CD14-positive monocyte (primary cell): ENCODE results near the gene COL9A2. TPM values are rescaled to one million over a fixed set of nuclear protein-coding genes. Genes with fewer than 3 reads are reported as not detected.

ENCODE experiments used
- DNase-seq, 3 donors: peaks; one replicate each; pipeline ENCODE4 v3.0.0-alpha.2; 2011 to 2022
- H2AFZ ChIP-seq: 2 replicates; pipeline ENCODE4 v1.6.0; 2012; ENCODE audit warnings: mild to moderate bottlenecking, low read depth, low read length, inconsistent platforms; ENCODE audit not compliant: insufficient read depth, poor library complexity, severe bottlenecking
- H3K27ac ChIP-seq, 2 donors: 1 replicate in 1 of 2; 2 replicates in 1 of 2; pipeline ENCODE4 v1.5.1; 2012 to 2013; ENCODE audit warnings: low read length in 2 of 2, control low read depth in 1 of 2, inconsistent platforms in 1 of 2, low read depth in 1 of 2, mild to moderate bottlenecking in 1 of 2
- H3K27me3 ChIP-seq, 2 donors: one replicate each; pipeline versions ENCODE4 v1.6.0 to v1.6.1; 2011 to 2013; ENCODE audit warnings: low read length in 2 of 2; ENCODE audit not compliant: control insufficient read depth in 2 of 2, insufficient read depth in 2 of 2
- H3K36me3 ChIP-seq, 2 donors: replicated peaks in 1 of 2; 1 replicate in 1 of 2; 2 replicates in 1 of 2; pipeline versions ENCODE4 v1.5.1 to v1.6.1; 2012 to 2013; ENCODE audit warnings: low read length in 2 of 2, control low read depth in 1 of 2, inconsistent platforms in 1 of 2, mild to moderate bottlenecking in 1 of 2; ENCODE audit not compliant: insufficient read depth in 2 of 2, control insufficient read depth in 1 of 2
- H3K4me1 ChIP-seq, 2 donors: 1 replicate in 1 of 2; 2 replicates in 1 of 2; pipeline versions ENCODE4 v1.5.1 to v1.6.1; 2012 to 2013; ENCODE audit warnings: low read length in 2 of 2, control low read depth in 1 of 2, inconsistent platforms in 1 of 2, mild to moderate bottlenecking in 1 of 2, moderate library complexity in 1 of 2; ENCODE audit not compliant: insufficient read depth in 2 of 2, control insufficient read depth in 1 of 2
- H3K4me2 ChIP-seq: replicated peaks from 2 replicates; pipeline ENCODE3; 2012; ENCODE audit warnings: low read length, moderate library complexity, mild to moderate bottlenecking; ENCODE audit not compliant: poor library complexity, severe bottlenecking; ENCODE audit errors: extremely low read depth
- H3K4me3 ChIP-seq, 3 experiments: fragments of 200-600 bp in 1 of 3; sonication (generic) in 1 of 3; replicated peaks in 1 of 3; 1 replicate in 2 of 3; 2 replicates in 1 of 3; pipeline ENCODE4 v1.5.1; 2011 to 2013; ENCODE audit warnings: low read length in 3 of 3, mild to moderate bottlenecking in 3 of 3, control low read depth in 2 of 3, low read depth in 2 of 3, inconsistent platforms in 1 of 3, moderate library complexity in 1 of 3
- H3K79me2 ChIP-seq: 2 replicates; pipeline ENCODE4 v1.6.0; 2012; ENCODE audit warnings: mild to moderate bottlenecking, control low read depth, inconsistent platforms, low read length, moderate library complexity; ENCODE audit not compliant: insufficient read depth
- H3K9ac ChIP-seq: 2 replicates; pipeline ENCODE4 v1.6.0; 2017; ENCODE audit warnings: low read length, mild to moderate bottlenecking; ENCODE audit not compliant: insufficient read depth, poor library complexity, severe bottlenecking
- H3K9me3 ChIP-seq, 2 donors: replicated peaks in 1 of 2; 1 replicate in 1 of 2; 2 replicates in 1 of 2; pipeline versions ENCODE4 v1.5.1 to v1.6.1; 2012 to 2013; ENCODE audit warnings: low read length in 2 of 2, control low read depth in 1 of 2; ENCODE audit not compliant: control insufficient read depth in 1 of 2, insufficient read depth in 1 of 2
- H4K20me1 ChIP-seq: 2 replicates; pipeline ENCODE4 v1.6.0; 2012; ENCODE audit warnings: mild to moderate bottlenecking, low read length, control low read depth, moderate library complexity; ENCODE audit not compliant: insufficient read depth
- H3K27ac Mint-ChIP-seq, 7 donors: one replicate each; pipeline ENCODE4 v1.8.0; 2020; ENCODE audit warnings: mild to moderate bottlenecking in 7 of 7, mixed read lengths in 7 of 7, moderate library complexity in 6 of 7, inconsistent platforms in 2 of 7
- H3K27me3 Mint-ChIP-seq, 3 donors: one replicate each; pipeline ENCODE4 v1.8.0; 2021 to 2022; ENCODE audit warnings: low read depth in 3 of 3, mild to moderate bottlenecking in 3 of 3, mixed read lengths in 3 of 3, moderate library complexity in 3 of 3, inconsistent platforms in 1 of 3
- H3K36me3 Mint-ChIP-seq, 2 donors: one replicate each; pipeline ENCODE4 v1.8.0; 2020; ENCODE audit warnings: mixed read lengths in 2 of 2, inconsistent platforms in 1 of 2, mild to moderate bottlenecking in 1 of 2
- H3K4me1 Mint-ChIP-seq: one replicate; pipeline ENCODE4 v1.8.0; 2020; ENCODE audit warnings: mild to moderate bottlenecking, mixed read lengths
- H3K4me3 Mint-ChIP-seq, 2 donors: one replicate each; pipeline ENCODE4 v1.8.0; 2020; ENCODE audit warnings: mild to moderate bottlenecking in 2 of 2, mixed read lengths in 2 of 2, moderate library complexity in 1 of 2
- H3K9me3 Mint-ChIP-seq, 7 donors: one replicate each; pipeline ENCODE4 v1.8.0; 2020 to 2022; ENCODE audit warnings: mixed read lengths in 7 of 7, mild to moderate bottlenecking in 6 of 7, moderate library complexity in 6 of 7, inconsistent platforms in 2 of 7
- WGBS: methylation state at CpG from one replicate; pipeline ENCODE4 v1.1.5; 2013; ENCODE audit warnings: missing lambda C conversion rate; ENCODE audit not compliant: insufficient coverage; 5-methylcytosine and 5-hydroxymethylcytosine counted together
- intact Hi-C, 2 donors: fragments of 100-400 bp; cut with micrococcal nuclease; formaldehyde crosslinking; loops; one replicate each; pipeline versions ENCODE4 v1.15.0 to v1.15.1; 2023
- polyA plus RNA-seq, 3 donors: library from polyadenylated mRNA; depleted of rRNA in 1 of 3; unstranded in 2 of 3; stranded (reverse) in 1 of 3; fragments of 300-500 nt in 2 of 3; fragments of >200 nt in 1 of 3; fragmentation: Illumina TruSeq in 2 of 3; gene quantifications; 1 replicate in 2 of 3; 2 replicates in 1 of 3; pipeline ENCODE4 v1.2.3, GENCODE V29; 2012 to 2021
- TF ChIP-seq, protein P1 (sequence below): fragments of 200-600 bp; IDR thresholded peaks from one replicate; pipeline ENCODE4 v1.8.0; 2022; ENCODE audit warnings: antibody characterized with exemption, mild to moderate bottlenecking

The COL9A2 gene
- polyA plus RNA-seq, 3 donors = 2.0 to 24.3 (median 2.6) TPM

DNA sequence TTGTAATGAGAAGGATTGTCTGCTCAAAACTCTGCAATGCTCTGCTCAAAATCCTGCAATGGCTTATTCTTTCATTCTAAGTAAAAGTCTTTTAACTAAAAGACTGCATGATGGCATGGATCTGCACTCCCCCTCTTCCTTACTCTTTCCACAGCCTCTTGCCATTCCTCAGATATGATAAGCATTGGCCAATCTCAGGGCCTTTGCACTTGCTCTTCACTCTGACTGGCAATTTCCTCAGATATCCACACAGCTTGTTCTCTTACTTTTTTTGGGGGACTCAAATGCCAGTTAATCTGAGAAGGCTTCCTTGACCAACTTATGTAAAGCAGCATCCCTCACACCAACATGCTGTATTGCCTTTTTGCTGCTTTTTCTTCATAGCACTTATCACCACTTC is 61.9 kb downstream of the COL9A2 start:
- peak overlapping the region in 1 of 7 donors; percentile 4 for H3K27ac Mint-ChIP-seq
- H3K9me3 ChIP-seq = no peaks in the 10 kb centered on the region
- peaks cover 22% of the 10 kb centered on the region for H3K4me1 Mint-ChIP-seq
- peaks cover 11 to 19% of the 10 kb centered on the region in 2 donors for H3K4me1 ChIP-seq
- DNase-seq = no peak
- no peaks in the 10 kb centered on the region for H3K9me3 Mint-ChIP-seq
- no peak overlapping the region for H3K4me2 ChIP-seq
- no peak overlapping the region for H3K4me3 ChIP-seq
- H3K27me3 ChIP-seq = no peaks in the 10 kb centered on the region
- H3K36me3 Mint-ChIP-seq = peaks cover 2 to 3% of the 10 kb centered on the region in 2 donors
- H3K9ac ChIP-seq = no peak overlapping the region
- peaks cover under 1 to 8% of the 10 kb centered on the region in 2 donors for H3K36me3 ChIP-seq
- H3K79me2 ChIP-seq = peaks cover 38% of the 10 kb centered on the region
- no peak overlapping the region for H2AFZ ChIP-seq
- H3K27me3 Mint-ChIP-seq = peaks cover 0 to 3% (median 2%) of the 10 kb centered on the region in 3 donors
- peaks cover 4% of the 10 kb centered on the region for H4K20me1 ChIP-seq
- TF ChIP-seq, protein P1, sequence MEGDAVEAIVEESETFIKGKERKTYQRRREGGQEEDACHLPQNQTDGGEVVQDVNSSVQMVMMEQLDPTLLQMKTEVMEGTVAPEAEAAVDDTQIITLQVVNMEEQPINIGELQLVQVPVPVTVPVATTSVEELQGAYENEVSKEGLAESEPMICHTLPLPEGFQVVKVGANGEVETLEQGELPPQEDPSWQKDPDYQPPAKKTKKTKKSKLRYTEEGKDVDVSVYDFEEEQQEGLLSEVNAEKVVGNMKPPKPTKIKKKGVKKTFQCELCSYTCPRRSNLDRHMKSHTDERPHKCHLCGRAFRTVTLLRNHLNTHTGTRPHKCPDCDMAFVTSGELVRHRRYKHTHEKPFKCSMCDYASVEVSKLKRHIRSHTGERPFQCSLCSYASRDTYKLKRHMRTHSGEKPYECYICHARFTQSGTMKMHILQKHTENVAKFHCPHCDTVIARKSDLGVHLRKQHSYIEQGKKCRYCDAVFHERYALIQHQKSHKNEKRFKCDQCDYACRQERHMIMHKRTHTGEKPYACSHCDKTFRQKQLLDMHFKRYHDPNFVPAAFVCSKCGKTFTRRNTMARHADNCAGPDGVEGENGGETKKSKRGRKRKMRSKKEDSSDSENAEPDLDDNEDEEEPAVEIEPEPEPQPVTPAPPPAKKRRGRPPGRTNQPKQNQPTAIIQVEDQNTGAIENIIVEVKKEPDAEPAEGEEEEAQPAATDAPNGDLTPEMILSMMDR = no peak
- H3K4me3 Mint-ChIP-seq = no peak overlapping the region
- no peak overlapping the region for H3K27ac ChIP-seq
- intact Hi-C loops = loop anchor here (5.0 to 10.0 kb wide), 4 partner anchors 60 to 150 kb away; partner anchors contain the start of genes RLF (in 2 of the 2), COL9A2 (in 1 of the 2) and SMAP2 (in 1 of the 2)

DNA sequence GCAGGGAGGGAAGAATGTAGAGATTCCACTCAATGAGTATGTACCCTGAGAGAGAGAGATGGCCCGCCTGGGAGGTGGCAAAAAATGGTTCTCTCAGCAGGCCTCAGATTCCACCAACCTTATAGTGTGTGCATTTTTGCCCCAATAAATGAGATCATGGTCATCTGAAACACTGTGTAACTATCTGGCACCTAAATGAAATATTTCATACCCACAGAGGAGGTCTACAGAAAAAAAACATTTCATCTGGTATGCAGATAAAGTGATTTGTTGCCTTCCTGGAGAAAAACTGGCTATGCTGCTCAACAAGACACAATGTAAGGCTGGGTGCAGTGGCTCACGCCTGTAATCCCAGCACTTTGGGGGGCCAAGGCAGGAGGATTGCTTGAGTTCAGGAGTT is 64.5 kb downstream of the COL9A2 start:
- no peaks in the 10 kb centered on the region for H3K36me3 ChIP-seq
- no peaks in the 10 kb centered on the region for H3K9me3 ChIP-seq
- H3K4me3 ChIP-seq = no peak overlapping the region
- Mint-ChIP-seq H3K4me3 (no peak overlapping the region), H3K36me3 (no peaks in the 10 kb centered on the region), H3K27ac (peak overlapping the region in 1 of 7 donors; percentile 5), H3K9me3 (no peaks in the 10 kb centered on the region), H3K4me1 (peaks cover 13% of the 10 kb centered on the region), H3K27me3 (peaks cover 0 to 5% (median 2%) of the 10 kb centered on the region in 3 donors)
- intact Hi-C loops = loop anchor here in 1 of 2 donors (10.0 kb wide), 2 partner anchors 62 to 152 kb away; partner anchors contain the start of gene COL9A2
- no peak overlapping the region for H3K4me2 ChIP-seq
- H3K79me2 ChIP-seq = peaks cover 18% of the 10 kb centered on the region
- peaks cover 3 to 12% of the 10 kb centered on the region in 2 donors for H3K4me1 ChIP-seq
- H4K20me1 ChIP-seq = no peaks in the 10 kb centered on the region
- H2AFZ ChIP-seq = no peak overlapping the region
- WGBS = 100% methylated on average over 1 of the region's 2 CpGs
- H3K27ac ChIP-seq = no peak overlapping the region
- DNase-seq = no peak
- H3K9ac ChIP-seq = no peak overlapping the region
- no peaks in the 10 kb centered on the region for H3K27me3 ChIP-seq
- TF ChIP-seq, protein P1 = no peak
